LNCaP clone FGC (cell line): ENCODE data around the gene HHAT.

Experiments
- DNase-seq: peaks from one replicate; pipeline ENCODE4 v3.0.0-alpha.2; 2011; ENCODE audit warnings: low read depth
- H3K4me3 ChIP-seq: 2 replicates; pipeline ENCODE4 v1.5.1; 2011; ENCODE audit warnings: mild to moderate bottlenecking, low read depth, low read length, control low read depth
- TF ChIP-seq, protein P1 (sequence below): IDR thresholded peaks from 2 replicates; pipeline ENCODE4 v1.5.1; 2012; ENCODE audit warnings: mild to moderate bottlenecking; ENCODE audit not compliant: control insufficient read depth, insufficient read depth; ENCODE audit errors: extremely low read depth

The HHAT gene

DNA sequence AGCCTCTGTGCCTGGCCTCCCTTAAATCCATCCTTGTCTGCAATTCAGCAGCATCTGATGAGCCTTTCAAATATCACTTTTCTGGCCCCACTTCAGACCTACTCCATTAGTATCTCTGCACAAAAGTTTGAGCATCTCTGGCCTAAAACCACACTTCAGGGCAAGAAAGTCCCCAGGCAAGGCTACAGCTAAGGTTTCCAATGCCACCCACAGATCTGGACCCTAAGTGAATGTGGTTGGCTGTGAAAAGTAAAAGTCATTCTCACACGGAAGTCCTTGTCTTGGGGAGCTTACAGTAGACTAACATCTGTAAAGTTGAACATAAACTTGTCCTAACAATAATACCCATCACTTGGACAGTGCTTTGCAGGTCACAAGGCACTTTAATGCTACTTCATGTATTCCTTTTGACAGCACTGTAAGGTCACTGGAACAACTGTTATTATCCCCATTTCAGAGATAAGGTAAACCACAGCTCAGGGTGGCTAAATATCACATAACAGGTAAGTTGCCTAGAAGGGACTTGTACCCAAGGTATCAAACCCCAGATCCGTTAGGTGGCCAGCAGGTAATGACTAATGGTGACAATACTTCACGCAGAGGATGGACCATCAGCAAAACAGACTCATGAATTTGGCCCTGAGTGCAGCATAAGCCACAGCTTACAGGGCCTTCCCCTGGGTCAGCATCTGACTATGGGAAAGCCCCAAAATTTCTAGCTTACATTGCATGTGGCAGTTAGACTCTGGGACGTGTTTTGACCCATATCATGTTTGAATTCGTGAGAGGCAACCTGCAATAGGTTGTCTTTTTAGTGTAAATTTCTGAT, 356.0 kb downstream of the HHAT start:
- DNase-seq, result no peak
- TF ChIP-seq, protein P1, sequence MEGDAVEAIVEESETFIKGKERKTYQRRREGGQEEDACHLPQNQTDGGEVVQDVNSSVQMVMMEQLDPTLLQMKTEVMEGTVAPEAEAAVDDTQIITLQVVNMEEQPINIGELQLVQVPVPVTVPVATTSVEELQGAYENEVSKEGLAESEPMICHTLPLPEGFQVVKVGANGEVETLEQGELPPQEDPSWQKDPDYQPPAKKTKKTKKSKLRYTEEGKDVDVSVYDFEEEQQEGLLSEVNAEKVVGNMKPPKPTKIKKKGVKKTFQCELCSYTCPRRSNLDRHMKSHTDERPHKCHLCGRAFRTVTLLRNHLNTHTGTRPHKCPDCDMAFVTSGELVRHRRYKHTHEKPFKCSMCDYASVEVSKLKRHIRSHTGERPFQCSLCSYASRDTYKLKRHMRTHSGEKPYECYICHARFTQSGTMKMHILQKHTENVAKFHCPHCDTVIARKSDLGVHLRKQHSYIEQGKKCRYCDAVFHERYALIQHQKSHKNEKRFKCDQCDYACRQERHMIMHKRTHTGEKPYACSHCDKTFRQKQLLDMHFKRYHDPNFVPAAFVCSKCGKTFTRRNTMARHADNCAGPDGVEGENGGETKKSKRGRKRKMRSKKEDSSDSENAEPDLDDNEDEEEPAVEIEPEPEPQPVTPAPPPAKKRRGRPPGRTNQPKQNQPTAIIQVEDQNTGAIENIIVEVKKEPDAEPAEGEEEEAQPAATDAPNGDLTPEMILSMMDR, result no peak
- no peak overlapping the region for H3K4me3 ChIP-seq

DNA sequence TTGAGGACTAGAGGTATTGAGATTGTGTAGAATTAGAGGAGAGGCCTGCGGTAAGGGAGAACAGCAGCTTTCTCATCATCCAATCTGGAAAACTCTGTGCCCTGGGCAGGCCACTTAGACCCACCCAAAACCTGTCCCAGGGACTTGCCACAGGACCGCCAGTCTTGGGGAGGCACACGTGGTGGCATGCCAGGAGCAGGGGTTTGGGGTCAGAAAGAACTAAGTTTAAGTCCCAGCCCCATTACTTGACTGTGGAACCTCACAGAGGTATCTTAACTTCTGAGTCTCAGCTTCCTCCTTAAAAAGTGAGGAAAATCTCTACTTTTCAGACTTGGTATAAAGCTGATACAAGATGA, 356.6 kb downstream of the HHAT start:
- no peak for DNase-seq
- H3K4me3 ChIP-seq, result no peak overlapping the region
- TF ChIP-seq, protein P1, result no peak

DNA sequence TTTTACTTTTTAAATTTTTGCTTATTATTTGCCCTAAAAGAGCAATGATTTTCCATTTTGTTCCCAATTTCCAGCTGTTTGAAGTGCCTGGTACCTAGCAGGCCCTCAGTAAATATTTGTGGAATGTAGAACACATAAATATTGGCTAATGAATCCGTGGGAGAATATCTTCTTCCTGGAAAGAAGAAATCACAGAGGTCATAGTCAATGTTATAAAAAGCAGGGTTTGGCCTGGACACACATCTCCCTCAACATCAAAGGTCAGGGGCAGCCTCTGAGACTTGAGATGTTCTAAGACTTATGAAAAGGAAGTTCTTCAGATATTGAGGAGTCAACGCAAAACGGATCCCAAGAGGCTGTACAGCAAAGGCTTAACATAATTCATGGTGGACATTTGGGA, 358.1 kb downstream of the HHAT start:
- H3K4me3 ChIP-seq, result no peak overlapping the region
- DNase-seq, result no peak
- TF ChIP-seq, protein P1, result no peak

DNA sequence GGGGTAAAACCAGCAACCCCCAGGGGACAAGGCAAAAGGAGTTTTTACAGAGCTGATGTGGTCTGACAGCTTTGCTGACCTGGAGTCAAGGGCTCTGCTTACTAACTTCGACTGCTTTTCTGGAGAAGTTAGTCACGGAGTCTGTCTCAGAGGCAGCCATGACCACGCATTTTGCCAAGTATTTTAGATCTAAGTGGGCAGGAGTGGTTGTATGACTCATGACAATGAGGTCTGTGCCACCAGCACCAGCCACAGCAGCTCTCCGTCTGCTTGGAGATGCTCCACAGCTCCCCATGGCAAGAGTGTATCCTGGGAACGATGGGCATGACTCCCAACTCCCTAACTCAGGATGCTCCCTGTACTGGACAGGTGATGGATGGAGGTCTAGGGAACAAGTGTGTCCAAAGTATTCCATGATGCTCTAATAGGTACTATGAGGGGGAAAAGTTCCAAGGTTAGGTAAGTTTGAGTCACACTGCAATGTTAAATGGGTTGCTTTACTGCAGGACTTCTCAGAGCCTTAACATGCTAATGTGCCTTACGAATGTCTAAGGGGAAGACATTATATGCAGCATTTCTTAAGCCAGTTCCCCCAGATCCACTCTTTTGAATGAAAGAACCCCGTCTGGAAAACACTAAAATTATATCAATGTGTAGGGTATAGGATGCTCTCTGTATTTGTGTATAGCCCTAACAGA, 359.0 kb downstream of the HHAT start:
- DNase-seq, result no peak
- TF ChIP-seq, protein P1, result no peak
- H3K4me3 ChIP-seq, result no peak overlapping the region

DNA sequence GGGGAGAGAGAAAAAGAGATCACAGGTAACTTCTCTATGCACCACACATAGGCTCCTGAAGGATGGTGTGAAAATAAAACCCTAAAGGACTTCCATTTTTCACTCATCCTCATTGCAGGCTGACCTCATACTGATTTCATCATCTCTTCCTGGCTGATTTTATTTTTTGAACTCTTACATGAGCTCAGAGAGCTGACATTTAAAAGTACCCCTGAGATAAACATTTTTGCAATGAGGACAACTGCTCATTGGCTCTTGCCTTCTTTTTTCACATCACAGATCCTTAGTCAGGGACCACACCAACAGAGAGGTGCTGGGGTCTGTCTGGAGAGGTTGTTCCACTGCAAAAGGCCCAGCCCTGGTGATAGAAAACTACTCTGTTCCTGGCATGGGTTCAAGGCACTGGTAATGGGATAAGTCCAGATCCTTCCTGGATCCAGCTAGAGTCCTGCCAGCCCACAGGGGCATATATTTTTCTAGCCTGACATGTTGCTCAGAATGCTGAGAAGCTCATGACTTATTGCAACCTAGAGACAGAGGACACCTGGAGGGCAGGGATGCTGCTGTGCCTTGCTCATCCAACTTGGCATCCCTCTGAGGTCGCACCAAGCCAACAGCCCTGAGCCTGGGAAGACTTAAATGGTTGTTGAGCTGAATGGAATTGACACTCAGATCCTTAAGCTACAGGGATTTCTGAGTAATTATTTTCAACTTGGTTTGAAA, 360.0 kb downstream of the HHAT start:
- no peak overlapping the region for H3K4me3 ChIP-seq
- TF ChIP-seq, protein P1, result no peak
- no peak for DNase-seq

DNA sequence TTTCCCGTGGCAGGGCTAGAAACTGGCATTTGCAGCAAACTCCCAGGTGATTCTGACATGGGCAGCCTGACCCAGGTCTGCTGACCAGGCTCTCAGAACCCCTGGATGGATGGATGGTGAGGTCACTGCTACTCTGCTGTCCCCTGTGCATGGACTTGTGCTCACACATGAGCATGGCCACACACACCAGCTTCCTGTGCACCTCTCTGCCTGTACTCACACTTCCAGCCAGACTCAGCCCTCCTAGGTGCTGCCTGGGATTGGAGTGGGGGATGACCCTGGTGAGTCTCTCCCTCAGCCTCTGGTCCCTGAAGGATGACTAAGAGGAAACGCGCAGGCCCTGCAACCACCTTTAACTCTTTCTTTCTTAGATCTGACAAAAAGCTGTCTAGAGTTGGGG, 361.1 kb downstream of the HHAT start:
- no peak for DNase-seq

More for the DNA sequence above, 361.1 kb downstream of the HHAT start:
- TF ChIP-seq, protein P1, result no peak
- no peak overlapping the region for H3K4me3 ChIP-seq
